ENCODE results near the gene ZNF575. TPM values are rescaled to one million over a fixed set of nuclear protein-coding genes. Genes with fewer than 3 reads are reported as not detected.

ZNF575 gene
- total and polyA plus RNA-seq, 4 donors: 0.08 to 1.0 (median 0.49) TPM

GRCh38 chr19:43495082-43495481, 37.9 kb upstream of the ZNF575 start:
- Histone ChIP-seq H3K36me3 (ENCODE audit: control insufficient read depth in 4 of 4, insufficient read depth in 3 of 4, low read depth in 1 of 4, low read length in 3 of 4) (peaks cover 4 to 25% (median 9%) of the 10 kb centered on the region in 4 donors), H3K27me3 (ENCODE audit: control insufficient read depth in 4 of 4, insufficient read depth in 4 of 4, low read length in 3 of 4) (no peaks in the 10 kb centered on the region), H3K9ac (ENCODE audit: low read depth in 1 of 2, low read length in 2 of 2) (no peak overlapping the region), H3K9me3 (ENCODE audit: control insufficient read depth in 4 of 4, low read length in 3 of 4) (no peaks in the 10 kb centered on the region), H3K27ac (ENCODE audit: low read depth in 1 of 2, low read length in 2 of 2) (no peak overlapping the region), H3K4me1 (ENCODE audit: control insufficient read depth in 4 of 4, insufficient read depth in 4 of 4, low read length in 3 of 4) (peaks cover 14 to 32% (median 21%) of the 10 kb centered on the region in 4 donors), H3K4me3 (ENCODE audit: low read depth in 1 of 3, low read length in 3 of 3) (no peak overlapping the region)
- WGBS: 95% methylated on average over 8 of the region's 8 CpGs
- no peak for DNase-seq (ENCODE audit: low spot score)
- TF ChIP-seq EGR1 (IDR thresholded peaks at IDR 0.05; ENCODE audit: low read depth in 2 of 2) (no peak), REST (IDR thresholded peaks at IDR 0.05) (no peak), RXRA (IDR thresholded peaks at IDR 0.05) (no peak), YY1 (IDR thresholded peaks at IDR 0.05) (no peak)

- TF ChIP-seq CTCF (IDR thresholded peaks at IDR 0.05; ENCODE audit: low read depth, low read length, missing input control): no peak
- TF ChIP-seq JUND (IDR thresholded peaks at IDR 0.05): no peak
- no peak for TF ChIP-seq YY1 (IDR thresholded peaks at IDR 0.05)
- TF ChIP-seq REST (IDR thresholded peaks at IDR 0.05): no peak
- TF ChIP-seq EGR1 (IDR thresholded peaks at IDR 0.05; ENCODE audit: low read depth in 2 of 2): no peak
- no peak for TF ChIP-seq HNF4A (conservative IDR thresholded peaks at IDR 0.05)
- no peak for TF ChIP-seq NR2F2 (IDR thresholded peaks at IDR 0.05)
- no peak for TF ChIP-seq HNF4G (IDR thresholded peaks at IDR 0.05)
- TF ChIP-seq MAX (IDR thresholded peaks at IDR 0.05): no peak
- no peak for TF ChIP-seq GABPA (IDR thresholded peaks at IDR 0.05 in 1 of 2, conservative IDR thresholded peaks at IDR 0.05 in 1 of 2)
- no peak for TF ChIP-seq RXRA (IDR thresholded peaks at IDR 0.05)
- TF ChIP-seq SP1 (IDR thresholded peaks at IDR 0.05): no peak
- no peak for TF ChIP-seq FOXA1 (IDR thresholded peaks at IDR 0.05)
- no peak for TF ChIP-seq ATF3 (IDR thresholded peaks at IDR 0.05)
- TF ChIP-seq TAF1 (conservative IDR thresholded peaks at IDR 0.05): no peak
- no peak for TF ChIP-seq FOXA2 (IDR thresholded peaks at IDR 0.05)
- no peak for TF ChIP-seq RAD21 (IDR thresholded peaks at IDR 0.05)
- no peak for TF ChIP-seq ZBTB33 (IDR thresholded peaks at IDR 0.05)
- Histone ChIP-seq H3K36me3 (ENCODE audit: control insufficient read depth in 4 of 4, insufficient read depth in 3 of 4, low read depth in 1 of 4, low read length in 3 of 4) (peaks cover 4 to 18% (median 9%) of the 10 kb centered on the region in 4 donors), H3K9me3 (ENCODE audit: control insufficient read depth in 4 of 4, low read length in 3 of 4) (no peaks in the 10 kb centered on the region), H3K4me3 (ENCODE audit: low read depth in 1 of 3, low read length in 3 of 3) (no peak overlapping the region), H3K27ac (ENCODE audit: low read depth in 1 of 2, low read length in 2 of 2) (no peak overlapping the region), H3K27me3 (ENCODE audit: control insufficient read depth in 4 of 4, insufficient read depth in 4 of 4, low read length in 3 of 4) (no peaks in the 10 kb centered on the region), H3K4me1 (ENCODE audit: control insufficient read depth in 4 of 4, insufficient read depth in 4 of 4, low read length in 3 of 4) (peaks cover 13 to 36% (median 26%) of the 10 kb centered on the region in 4 donors), H3K9ac (ENCODE audit: low read depth in 1 of 2, low read length in 2 of 2) (no peak overlapping the region)
- 97% methylated on average over 7 of the region's 7 CpGs for WGBS
- DNase-seq (ENCODE audit: low spot score): no peak
Observed at GRCh38 chr19:43496960-43497359, 36.0 kb upstream of the ZNF575 start.
